NK-92 (cell line): Measurements from ENCODE around the gene CERS5.
"Not testable (repeated sequence)": the region's sequence is repeated elsewhere in the genome, so short reads cannot be mapped to it uniquely, and the experiment has no call there.

ENCODE experiments used
- DNase-seq: peaks from one replicate; lab custom pipeline; 2025; ENCODE audit not compliant: unreplicated experiment; lab: John Stamatoyannopoulos, UW

Gene CERS5

DNA sequence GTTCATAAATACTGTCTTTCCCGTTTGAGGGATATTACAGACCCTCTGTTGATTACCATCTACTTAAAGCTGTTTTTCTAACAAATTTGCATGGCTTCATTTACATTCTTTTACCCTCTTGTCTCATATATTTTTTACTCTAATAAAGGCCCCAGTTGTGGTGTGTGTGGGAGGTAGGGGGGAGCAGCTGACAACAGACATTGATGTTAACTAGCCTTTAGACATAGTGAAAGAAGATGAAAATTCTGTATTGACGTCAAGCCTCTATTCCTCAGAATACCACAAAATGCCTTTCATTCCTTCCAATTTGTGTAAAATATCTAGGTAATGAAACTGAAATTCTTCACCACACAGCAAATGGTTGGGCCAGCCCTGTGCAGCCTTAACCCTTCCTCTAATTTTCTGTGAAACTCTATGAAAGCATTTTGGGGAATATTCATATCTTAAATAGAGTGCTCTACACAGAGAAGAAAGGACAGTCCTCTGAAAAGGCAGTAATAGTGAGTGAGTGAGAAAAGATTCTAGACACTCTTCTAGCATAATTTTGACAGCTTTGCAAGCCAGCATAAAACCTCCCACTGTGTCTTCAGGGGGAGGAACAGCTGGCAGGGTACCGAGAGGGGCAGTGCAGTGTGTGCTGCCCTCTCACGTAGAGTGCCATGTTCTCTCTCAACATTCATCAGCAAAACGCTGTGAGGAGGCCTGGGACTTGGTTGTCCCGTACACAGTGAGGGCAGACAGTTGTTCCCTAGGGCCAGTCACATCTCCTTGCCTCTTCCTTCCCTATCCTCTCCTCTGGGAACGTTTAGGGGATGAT, 20.1 kb upstream of the CERS5 start:
- DNase-seq = no peak

DNA sequence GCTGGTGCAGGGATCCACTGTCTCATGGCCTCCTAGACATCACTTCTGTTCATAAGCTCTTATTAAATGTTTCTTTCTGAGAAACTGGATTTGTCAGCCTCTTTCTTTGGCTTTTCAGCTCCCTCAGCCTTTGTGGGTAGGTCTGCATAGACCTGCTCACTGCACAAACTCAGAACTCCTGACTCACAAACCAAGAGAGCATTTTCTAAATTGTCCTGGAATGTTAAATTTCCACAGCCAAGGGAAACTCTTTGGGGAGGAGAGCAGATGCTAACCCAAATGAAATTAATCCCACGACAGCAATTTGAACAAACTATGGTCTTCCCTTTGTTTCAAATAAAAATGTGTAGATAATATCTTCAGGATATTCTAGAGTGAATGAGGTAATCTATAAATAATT, 19.5 kb upstream of the CERS5 start:
- no peak for DNase-seq

DNA sequence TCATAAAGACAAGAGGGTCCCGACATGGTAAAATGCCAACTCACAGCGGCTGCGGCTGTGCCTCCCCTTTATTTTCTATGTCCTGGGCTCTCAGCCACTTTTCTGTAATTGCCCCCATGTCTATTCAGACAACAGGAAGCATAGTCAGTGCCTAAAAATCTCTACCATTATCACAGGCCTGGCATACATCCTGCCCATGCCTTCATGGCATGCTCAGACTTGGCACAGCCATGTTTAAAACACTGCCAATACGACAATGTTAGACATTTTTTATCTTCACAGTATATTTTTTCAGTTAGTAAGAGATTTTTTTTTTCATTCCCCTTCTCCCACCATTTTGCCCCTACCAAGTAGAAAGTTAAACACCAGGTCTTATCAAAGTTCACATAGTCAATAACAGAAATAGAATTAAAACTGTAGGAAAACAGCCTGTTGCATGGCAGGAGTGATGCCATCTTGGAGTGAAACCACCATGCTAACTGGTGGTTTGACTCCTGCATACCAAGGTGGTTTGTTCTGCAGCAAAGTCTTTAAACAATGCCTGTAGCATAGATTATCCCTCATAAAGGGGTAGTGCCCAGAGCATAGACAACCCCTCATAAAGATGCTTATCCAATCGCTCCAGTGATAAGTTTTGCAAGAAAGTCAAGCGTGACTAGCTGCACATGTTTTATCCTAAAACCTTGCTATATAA, 18.9 kb upstream of the CERS5 start:
- DNase-seq = no peak

DNA sequence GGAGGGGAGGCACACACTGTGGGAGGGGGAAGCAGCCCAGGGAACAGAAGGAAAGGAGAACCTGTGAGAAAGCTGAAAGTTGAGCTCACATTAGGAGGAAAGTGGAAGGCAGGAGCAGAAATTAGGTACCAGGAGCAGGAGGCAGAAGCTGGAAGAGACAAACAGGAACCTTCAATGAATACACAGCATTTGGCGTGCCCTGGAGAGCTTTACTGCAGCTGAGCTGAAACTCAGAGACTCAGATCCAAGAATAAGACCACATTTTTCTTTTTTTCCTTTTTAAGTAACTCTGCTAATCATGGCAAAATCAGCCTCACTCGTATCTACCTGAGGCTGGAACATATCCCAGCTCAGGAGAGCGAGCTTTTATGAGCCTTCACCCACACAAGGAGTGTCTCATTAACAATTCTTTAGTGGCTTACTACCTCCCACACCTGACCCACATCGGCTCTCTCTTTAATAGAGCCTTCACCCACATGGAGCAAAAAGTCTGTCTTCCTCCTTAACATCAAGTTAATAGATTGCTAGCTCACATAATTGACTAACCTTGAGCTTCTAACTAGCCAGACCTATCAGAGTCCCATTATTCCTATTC, 18.2 kb upstream of the CERS5 start:
- DNase-seq = no peak

DNA sequence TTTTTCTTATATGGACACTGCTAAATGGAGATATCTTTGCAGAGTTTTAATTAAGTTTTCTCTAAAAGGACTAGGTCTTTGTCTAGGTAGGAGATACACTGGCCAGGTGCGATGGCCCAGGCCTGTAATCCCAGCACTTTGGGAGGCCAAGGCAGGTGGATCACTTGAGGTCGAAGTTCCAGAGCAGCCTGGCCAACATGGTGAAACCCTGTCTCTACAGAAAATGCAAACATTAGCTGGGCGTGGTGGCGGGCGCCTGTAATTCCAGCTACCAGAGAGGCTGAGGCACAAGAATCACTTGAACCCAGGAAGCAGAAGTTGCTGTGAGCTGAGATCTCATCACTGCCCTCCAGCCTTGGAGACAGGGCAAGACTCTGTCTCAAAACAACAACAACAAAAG, 17.1 kb upstream of the CERS5 start:
- DNase-seq = no peak

DNA sequence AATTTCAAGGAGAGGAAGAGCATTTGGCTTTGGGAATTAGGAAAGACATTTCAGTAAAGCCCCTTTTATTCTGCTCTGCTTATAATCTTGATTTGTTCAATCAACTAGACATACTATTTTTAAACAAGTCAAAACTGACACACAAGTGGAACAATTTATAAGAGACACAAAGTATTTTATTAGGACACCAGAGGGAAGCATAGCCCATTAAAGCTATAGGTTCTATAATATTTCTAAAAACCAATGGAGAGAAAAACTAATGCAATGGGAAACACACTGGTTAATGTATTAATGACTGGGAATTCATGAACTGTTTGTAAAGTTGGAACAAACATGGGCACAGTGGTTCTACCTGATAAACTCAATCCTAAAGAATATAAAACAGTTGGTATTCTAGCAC, 15.3 kb upstream of the CERS5 start:
- DNase-seq = no peak

DNA sequence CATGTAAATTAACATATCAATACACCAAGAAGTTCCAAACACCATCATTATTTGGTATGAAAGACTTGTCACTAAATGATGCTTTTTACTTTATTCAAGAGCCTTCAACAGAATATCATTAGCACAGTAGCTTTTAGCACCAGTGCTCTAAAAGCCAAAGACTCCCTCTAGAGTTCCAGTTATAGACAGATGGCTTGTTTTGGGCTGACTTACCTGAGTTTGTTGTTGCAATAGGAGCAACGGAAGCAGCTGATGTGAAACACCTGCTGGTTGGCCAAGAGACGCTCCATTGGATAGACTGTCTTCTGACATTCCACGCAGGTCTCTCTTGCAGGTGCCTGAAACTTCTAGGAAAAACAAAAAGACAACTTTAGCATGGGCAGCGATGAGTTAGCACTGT, 14.5 kb upstream of the CERS5 start:
- DNase-seq = no peak

DNA sequence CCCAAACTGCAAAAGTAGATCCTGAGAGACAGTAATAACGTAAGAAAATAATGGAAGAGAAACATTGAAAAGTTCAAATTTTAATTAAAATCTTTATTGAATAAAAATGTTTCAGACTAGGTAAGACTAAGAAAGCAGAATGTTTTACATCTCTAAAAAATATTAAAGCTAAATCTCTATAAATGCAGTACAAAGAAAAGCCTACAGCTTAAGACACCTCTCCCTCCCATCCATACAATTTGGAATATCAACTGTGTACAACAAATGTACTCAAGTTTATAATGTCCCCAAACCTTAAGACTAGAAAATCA, 8.5 kb upstream of the CERS5 start:
- DNase-seq = no peak

DNA sequence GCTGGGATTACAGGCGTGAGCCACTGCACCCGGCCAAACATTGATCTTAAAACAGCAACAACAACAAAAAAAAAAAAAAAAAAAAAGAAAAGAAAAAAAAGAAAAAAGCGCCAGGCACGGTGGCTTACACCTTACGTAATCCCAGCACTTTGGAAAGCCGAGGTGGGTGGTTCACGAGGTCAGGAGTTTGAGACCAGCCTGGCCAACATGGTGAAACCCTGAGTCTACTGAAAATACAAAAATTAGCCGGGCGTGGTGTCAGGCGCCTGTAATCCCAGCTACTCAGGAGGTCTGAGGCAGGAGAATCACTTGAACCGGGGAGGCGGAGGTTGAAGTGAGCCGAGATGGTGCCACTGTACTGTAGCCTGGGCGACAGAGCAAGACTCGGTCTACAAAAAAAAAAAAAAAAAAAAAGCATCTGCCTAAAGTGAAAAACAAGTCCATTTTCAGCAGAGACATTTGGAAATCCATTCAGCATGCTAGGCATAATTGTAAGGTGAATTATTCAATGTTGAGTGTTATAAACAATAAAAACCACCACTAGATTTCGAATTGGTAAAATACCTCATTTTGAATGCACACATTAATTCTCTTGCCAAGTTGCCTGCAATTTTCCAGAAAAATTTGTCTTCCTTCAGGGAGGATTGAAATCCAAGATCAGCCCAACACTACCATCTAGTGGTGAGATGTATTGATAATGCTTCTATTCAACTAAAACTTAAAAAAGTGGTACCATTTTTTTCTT, 8.0 kb upstream of the CERS5 start:
- no peak for DNase-seq

DNA sequence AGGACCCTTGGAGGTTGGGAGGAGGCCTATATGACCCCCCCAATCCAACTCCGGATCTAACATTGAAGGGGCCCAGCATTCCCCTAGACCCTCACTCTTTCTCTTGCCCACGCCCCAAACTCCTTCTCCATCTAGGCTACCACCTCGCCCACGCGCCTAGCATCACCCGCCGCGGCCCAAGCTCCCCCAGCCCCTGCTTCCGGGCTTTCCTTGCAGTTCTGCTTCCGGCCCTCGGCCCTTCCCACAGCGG, 445 bp downstream of the CERS5 start:
- DNase-seq = no peak

DNA sequence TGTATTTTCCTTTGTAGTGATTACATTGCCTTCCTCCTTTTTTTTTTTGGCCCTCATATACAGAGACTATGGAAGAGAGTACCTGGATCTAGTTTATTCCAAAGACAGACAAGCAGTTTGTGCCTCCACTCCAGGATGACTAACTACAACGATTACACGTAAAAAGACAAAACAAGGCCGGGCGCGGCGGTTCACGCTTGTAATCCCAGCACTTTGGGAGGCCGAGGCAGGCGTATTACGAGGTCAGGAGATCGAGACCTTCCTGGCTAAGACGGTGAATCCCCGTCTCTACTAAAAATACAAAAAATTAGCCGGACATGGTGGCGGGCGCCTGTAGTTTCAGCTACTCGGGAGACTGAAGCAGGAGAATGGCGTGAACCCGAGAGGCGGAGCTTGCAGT, 2.2 kb downstream of the CERS5 start:
- no peak for DNase-seq

DNA sequence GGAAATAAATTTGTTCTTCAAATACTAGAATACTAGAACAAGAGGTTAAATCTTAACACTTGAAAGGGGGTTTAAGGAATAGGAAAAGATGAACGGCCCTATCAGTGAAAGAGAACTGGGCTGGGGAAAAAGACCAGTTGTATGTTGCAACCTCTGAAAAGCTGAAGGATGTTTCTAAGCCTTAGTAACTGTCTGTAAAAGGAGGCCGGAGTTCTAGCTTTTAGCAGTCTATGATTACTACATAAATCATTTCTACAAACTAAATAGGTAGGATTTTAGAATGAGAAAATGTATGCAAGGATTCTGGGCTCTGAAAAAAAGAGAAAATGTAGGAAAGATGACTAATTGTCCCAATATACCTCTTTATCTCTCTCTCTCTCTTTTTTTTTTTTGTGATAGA, 4.9 kb downstream of the CERS5 start:
- no peak for DNase-seq

DNA sequence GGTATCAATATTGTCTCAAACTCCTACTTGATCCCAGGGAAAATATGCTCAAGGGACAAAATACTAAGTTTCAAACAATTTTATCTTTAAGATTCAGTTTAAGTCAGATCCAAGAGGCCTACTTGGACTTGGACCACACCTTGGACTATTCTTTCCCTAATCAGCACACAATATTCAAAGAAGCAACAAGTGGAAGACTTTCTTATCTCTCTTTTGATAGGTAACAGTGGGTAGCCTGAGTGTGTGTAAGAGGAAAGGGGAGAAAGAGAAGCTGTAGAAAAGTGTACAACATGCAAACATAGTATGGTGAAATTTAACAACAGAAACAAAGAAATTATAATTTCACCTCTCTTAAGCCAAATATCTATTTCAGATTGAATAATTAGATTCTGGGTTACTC, 6.5 kb downstream of the CERS5 start:
- DNase-seq = no peak

DNA sequence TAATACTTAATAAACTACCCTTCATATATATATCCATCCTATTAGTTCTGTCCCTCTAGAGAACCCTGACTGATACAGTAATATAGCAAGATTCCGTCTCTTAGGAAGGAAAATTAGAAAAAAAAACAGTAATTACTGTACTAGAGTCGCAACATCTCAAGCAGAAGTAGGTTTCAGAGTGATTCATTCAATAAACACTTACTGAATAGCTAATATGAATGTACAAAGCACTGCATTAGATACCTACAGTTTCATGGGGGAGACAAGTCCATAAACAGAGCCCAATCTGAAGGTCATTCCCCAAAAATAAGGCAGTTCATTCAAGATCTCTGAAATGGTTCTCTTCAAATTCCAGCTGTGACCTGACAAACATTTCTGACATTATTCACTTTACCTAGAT, 9.9 kb downstream of the CERS5 start:
- DNase-seq = no peak

DNA sequence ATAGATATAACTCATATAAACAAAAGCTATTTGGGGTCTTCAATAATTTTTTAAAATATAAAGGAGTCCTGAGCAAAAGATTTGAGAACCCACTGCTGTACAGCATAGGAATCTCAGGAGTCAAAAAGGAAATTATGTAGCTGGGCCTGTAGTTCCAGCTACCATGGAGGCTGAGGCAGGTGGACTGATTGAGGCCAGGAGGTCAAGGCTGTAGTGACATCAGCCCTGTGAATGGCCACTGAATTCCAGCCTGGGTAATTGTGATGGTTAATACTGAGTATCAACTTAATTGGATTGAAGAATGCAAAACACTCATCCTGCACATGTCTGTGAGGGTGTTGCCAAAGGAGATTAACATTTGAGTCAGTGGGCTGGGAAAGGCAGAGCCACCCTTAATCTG, 10.5 kb downstream of the CERS5 start:
- no peak for DNase-seq

DNA sequence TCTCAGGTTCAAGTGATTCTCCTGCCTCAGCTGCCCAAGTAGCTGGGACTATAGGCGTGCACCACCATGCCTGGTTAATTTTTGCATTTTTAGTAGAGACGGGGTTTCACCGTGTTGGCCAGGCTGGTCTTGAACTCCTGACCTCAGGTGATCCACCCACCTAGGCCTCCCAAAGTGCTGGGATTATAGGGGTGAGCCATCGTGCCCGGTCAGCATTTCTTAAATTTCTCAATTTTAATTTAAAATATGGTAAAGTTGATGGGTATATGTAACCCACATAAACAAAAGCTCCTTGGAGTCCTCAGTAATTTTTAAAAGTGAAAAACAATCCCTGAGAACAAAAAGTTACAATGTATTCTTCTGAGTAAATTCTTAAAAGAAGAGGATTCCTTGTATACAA, 12.2 kb downstream of the CERS5 start:
- not testable (repeated sequence) for DNase-seq

DNA sequence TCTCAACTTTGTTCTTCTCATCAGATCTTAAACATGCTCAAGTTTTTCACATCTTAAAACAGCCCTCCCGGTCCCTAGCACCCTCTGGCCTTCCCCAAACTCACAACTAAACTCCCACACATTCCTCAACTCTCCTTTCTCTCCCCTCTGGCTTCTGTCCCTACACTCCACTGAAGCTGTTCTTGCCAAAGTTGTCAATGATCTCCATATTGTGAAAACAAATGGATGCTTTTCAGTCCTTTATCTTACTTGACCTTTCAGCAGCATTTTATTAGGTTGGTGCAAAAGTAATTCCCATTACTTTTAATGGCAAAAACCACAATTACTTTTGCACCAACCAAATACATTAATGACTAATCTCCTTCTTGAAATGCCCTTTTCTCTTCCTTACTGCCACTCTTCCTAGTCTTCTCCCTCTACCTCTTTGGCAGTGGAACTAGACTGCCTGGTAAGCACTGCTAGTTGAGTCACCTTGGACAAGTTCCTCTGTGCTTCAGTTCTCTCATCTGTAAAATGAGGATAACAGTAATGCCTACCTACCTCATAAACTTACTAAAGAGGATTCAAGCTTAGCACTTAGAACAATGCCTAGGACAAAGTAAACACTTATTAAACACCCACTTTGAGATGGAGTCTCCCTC, 16.0 kb downstream of the CERS5 start:
- no peak for DNase-seq

DNA sequence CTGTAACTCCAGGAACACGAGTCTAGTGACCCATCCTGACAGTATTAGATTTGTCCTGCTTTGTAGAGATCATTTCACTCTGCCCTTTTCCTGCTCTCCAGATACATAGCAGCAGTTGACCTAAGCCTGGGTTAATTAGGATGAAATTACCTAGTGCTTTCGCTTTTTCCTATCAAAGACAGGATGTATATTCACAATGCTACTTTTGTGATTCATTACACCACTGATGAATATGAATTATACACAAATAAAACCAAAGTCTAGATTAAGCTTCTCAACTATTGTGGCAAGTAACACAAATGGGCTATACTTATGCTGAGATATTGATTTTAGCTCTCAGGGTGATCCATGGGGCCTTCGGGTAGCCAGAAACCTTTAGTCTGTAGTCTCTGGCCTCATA, 17.9 kb downstream of the CERS5 start:
- no peak for DNase-seq

DNA sequence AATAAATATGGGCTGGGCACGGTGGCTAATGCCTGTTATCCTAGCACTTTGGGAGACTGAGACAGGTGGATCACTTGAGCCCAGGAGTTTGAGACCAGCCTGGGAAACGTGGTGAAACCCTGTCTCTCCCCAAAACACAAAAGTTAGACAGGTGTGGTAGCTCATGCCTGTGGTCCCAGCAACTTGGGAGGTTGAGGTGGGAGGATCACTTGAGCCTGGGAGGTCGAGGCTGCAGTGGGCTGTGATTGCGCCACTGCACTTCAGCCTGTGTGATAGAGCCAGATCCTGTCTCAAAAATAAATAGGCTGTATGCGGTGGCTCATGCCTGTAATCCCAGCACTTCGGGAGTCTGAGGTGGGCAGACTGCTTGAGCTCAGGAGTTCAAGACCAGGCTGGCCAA, 19.2 kb downstream of the CERS5 start:
- not testable (repeated sequence) for DNase-seq

DNA sequence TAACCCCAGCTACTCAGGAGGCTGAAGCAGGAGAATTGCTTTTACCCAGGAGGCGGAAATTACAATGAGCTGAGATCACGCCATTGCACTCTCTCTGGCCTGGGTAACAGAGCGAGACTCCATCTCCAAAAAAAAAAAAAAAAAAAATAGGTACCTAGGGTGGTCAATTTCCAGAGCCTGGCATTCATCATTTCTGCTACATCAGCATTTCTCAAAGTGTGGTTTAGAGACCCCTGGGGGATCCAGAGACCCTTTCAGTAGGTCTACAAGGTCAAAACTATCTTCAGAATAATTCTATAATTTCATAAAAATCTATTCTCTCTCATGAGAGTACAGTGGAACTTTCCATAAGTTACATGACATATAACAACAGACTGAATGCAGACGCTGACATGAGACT, 19.9 kb downstream of the CERS5 start:
- no peak for DNase-seq

DNA sequence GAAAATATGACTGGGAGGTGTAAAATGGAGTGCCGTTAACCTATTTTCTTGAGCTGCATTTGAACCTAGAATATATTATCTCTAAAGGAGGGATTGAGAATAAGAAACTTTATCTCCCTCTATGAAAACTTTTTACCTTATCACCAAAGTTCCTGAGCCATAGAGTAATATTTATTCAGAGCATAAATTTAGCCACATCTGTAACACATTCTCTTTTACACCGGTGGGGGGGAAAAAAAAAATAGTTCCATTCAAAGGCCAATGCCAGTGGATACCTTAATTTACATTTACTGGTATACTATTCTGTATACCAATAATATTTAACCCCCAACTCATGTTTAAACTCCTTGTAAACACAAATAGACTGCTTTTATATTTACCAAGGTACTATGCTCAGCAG, 21.7 kb downstream of the CERS5 start:
- DNase-seq = no peak

DNA sequence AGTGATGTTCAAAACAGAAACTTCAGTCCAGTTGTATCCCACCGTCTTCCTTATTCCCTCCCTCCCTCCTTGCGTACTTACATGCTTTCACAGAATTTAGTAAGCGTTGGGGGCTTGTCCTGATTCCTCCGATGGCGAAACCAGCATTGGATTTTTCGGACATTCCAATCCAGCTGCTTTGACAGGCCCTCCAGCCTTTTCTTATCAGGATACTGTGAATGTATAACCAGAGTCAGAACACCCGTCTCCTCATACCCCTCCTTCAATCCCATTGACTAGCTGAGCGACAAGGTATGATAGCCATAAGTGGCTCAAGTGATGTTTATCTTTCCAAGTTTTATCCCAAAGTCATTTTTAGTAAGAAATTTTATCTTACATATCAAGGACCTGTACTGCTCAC, 24.2 kb downstream of the CERS5 start:
- DNase-seq = no peak
